CD14-positive monocyte (primary cell): ENCODE data around the gene CYTH1. TPM values are rescaled to one million over a fixed set of nuclear protein-coding genes. Genes with fewer than 3 reads are reported as not detected.

Experiments used
- DNase-seq, 3 donors: peaks; one replicate each; pipeline ENCODE4 v3.0.0-alpha.2; 2011 to 2022
- H2AFZ ChIP-seq: 2 replicates; pipeline ENCODE4 v1.6.0; 2012; ENCODE audit warnings: mild to moderate bottlenecking, low read depth, low read length, inconsistent platforms; ENCODE audit not compliant: insufficient read depth, poor library complexity, severe bottlenecking
- H3K27ac ChIP-seq, 2 donors: 1 replicate in 1 of 2; 2 replicates in 1 of 2; pipeline ENCODE4 v1.5.1; 2012 to 2013; ENCODE audit warnings: low read length in 2 of 2, control low read depth in 1 of 2, inconsistent platforms in 1 of 2, low read depth in 1 of 2, mild to moderate bottlenecking in 1 of 2
- H3K27me3 ChIP-seq, 2 donors: one replicate each; pipeline versions ENCODE4 v1.6.0 to v1.6.1; 2011 to 2013; ENCODE audit warnings: low read length in 2 of 2; ENCODE audit not compliant: control insufficient read depth in 2 of 2, insufficient read depth in 2 of 2
- H3K36me3 ChIP-seq, 2 donors: replicated peaks in 1 of 2; 1 replicate in 1 of 2; 2 replicates in 1 of 2; pipeline versions ENCODE4 v1.5.1 to v1.6.1; 2012 to 2013; ENCODE audit warnings: low read length in 2 of 2, control low read depth in 1 of 2, inconsistent platforms in 1 of 2, mild to moderate bottlenecking in 1 of 2; ENCODE audit not compliant: insufficient read depth in 2 of 2, control insufficient read depth in 1 of 2
- H3K4me1 ChIP-seq, 2 donors: 1 replicate in 1 of 2; 2 replicates in 1 of 2; pipeline versions ENCODE4 v1.5.1 to v1.6.1; 2012 to 2013; ENCODE audit warnings: low read length in 2 of 2, control low read depth in 1 of 2, inconsistent platforms in 1 of 2, mild to moderate bottlenecking in 1 of 2, moderate library complexity in 1 of 2; ENCODE audit not compliant: insufficient read depth in 2 of 2, control insufficient read depth in 1 of 2
- H3K4me2 ChIP-seq: replicated peaks from 2 replicates; pipeline ENCODE3; 2012; ENCODE audit warnings: low read length, moderate library complexity, mild to moderate bottlenecking; ENCODE audit not compliant: poor library complexity, severe bottlenecking; ENCODE audit errors: extremely low read depth
- H3K4me3 ChIP-seq, 3 experiments: fragments of 200-600 bp in 1 of 3; sonication (generic) in 1 of 3; replicated peaks in 1 of 3; 1 replicate in 2 of 3; 2 replicates in 1 of 3; pipeline ENCODE4 v1.5.1; 2011 to 2013; ENCODE audit warnings: low read length in 3 of 3, mild to moderate bottlenecking in 3 of 3, control low read depth in 2 of 3, low read depth in 2 of 3, inconsistent platforms in 1 of 3, moderate library complexity in 1 of 3
- H3K79me2 ChIP-seq: 2 replicates; pipeline ENCODE4 v1.6.0; 2012; ENCODE audit warnings: mild to moderate bottlenecking, control low read depth, inconsistent platforms, low read length, moderate library complexity; ENCODE audit not compliant: insufficient read depth
- H3K9ac ChIP-seq: 2 replicates; pipeline ENCODE4 v1.6.0; 2017; ENCODE audit warnings: low read length, mild to moderate bottlenecking; ENCODE audit not compliant: insufficient read depth, poor library complexity, severe bottlenecking
- H3K9me3 ChIP-seq, 2 donors: replicated peaks in 1 of 2; 1 replicate in 1 of 2; 2 replicates in 1 of 2; pipeline versions ENCODE4 v1.5.1 to v1.6.1; 2012 to 2013; ENCODE audit warnings: low read length in 2 of 2, control low read depth in 1 of 2; ENCODE audit not compliant: control insufficient read depth in 1 of 2, insufficient read depth in 1 of 2
- H4K20me1 ChIP-seq: 2 replicates; pipeline ENCODE4 v1.6.0; 2012; ENCODE audit warnings: mild to moderate bottlenecking, low read length, control low read depth, moderate library complexity; ENCODE audit not compliant: insufficient read depth
- H3K27ac Mint-ChIP-seq, 7 donors: one replicate each; pipeline ENCODE4 v1.8.0; 2020; ENCODE audit warnings: mild to moderate bottlenecking in 7 of 7, mixed read lengths in 7 of 7, moderate library complexity in 6 of 7, inconsistent platforms in 2 of 7
- H3K27me3 Mint-ChIP-seq, 3 donors: one replicate each; pipeline ENCODE4 v1.8.0; 2021 to 2022; ENCODE audit warnings: low read depth in 3 of 3, mild to moderate bottlenecking in 3 of 3, mixed read lengths in 3 of 3, moderate library complexity in 3 of 3, inconsistent platforms in 1 of 3
- H3K36me3 Mint-ChIP-seq, 2 donors: one replicate each; pipeline ENCODE4 v1.8.0; 2020; ENCODE audit warnings: mixed read lengths in 2 of 2, inconsistent platforms in 1 of 2, mild to moderate bottlenecking in 1 of 2
- H3K4me1 Mint-ChIP-seq: one replicate; pipeline ENCODE4 v1.8.0; 2020; ENCODE audit warnings: mild to moderate bottlenecking, mixed read lengths
- H3K4me3 Mint-ChIP-seq, 2 donors: one replicate each; pipeline ENCODE4 v1.8.0; 2020; ENCODE audit warnings: mild to moderate bottlenecking in 2 of 2, mixed read lengths in 2 of 2, moderate library complexity in 1 of 2
- H3K9me3 Mint-ChIP-seq, 7 donors: one replicate each; pipeline ENCODE4 v1.8.0; 2020 to 2022; ENCODE audit warnings: mixed read lengths in 7 of 7, mild to moderate bottlenecking in 6 of 7, moderate library complexity in 6 of 7, inconsistent platforms in 2 of 7
- CTCF ChIP-seq: fragments of 200-600 bp; IDR thresholded peaks from one replicate; pipeline ENCODE4 v1.8.0; 2022; ENCODE audit warnings: antibody characterized with exemption, mild to moderate bottlenecking
- WGBS: methylation state at CpG from one replicate; pipeline ENCODE4 v1.1.5; 2013; ENCODE audit warnings: missing lambda C conversion rate; ENCODE audit not compliant: insufficient coverage; 5-methylcytosine and 5-hydroxymethylcytosine counted together
- intact Hi-C, 2 donors: fragments of 100-400 bp; cut with micrococcal nuclease; formaldehyde crosslinking; loops; one replicate each; pipeline versions ENCODE4 v1.15.0 to v1.15.1; 2023
- polyA plus RNA-seq, 3 donors: library from polyadenylated mRNA; depleted of rRNA in 1 of 3; unstranded in 2 of 3; stranded (reverse) in 1 of 3; fragments of 300-500 nt in 2 of 3; fragments of >200 nt in 1 of 3; fragmentation: Illumina TruSeq in 2 of 3; gene quantifications; 1 replicate in 2 of 3; 2 replicates in 1 of 3; pipeline ENCODE4 v1.2.3, GENCODE V29; 2012 to 2021

CYTH1 gene
- polyA plus RNA-seq, 3 donors = 68.6 to 211 (median 80.9) TPM

GRCh38 chr17:78812855-78813254, 30.8 kb upstream of the CYTH1 start:
- intact Hi-C loops = no loop called here
- Mint-ChIP-seq H3K27me3 (peaks cover 0 to 2% (median 1%) of the 10 kb centered on the region in 3 donors), H3K27ac (peak overlapping the region in 1 of 7 donors; percentile 62), H3K4me3 (no peak overlapping the region), H3K36me3 (peaks cover 85 to 97% of the 10 kb centered on the region in 2 donors), H3K9me3 (no peaks in the 10 kb centered on the region), H3K4me1 (no peaks in the 10 kb centered on the region)
- TF ChIP-seq CTCF = no peak
- Histone ChIP-seq H3K36me3 (peaks cover 84 to 100% of the 10 kb centered on the region in 2 donors), H3K9ac (no peak overlapping the region), H3K9me3 (no peaks in the 10 kb centered on the region), H3K4me3 (no peak overlapping the region), H3K4me1 (no peaks in the 10 kb centered on the region), H3K27ac (no peak overlapping the region), H3K79me2 (no peaks in the 10 kb centered on the region), H4K20me1 (no peaks in the 10 kb centered on the region), H3K27me3 (no peaks in the 10 kb centered on the region), H3K4me2 (no peak overlapping the region), H2AFZ (no peak overlapping the region)
- DNase-seq = no peak
- WGBS = no CpG with 5 or more reads among the region's 8 CpGs

- peaks cover 15 to 18% of the 10 kb centered on the region in 2 donors for H3K4me1 ChIP-seq
- intact Hi-C loops = no loop called here
- no peak overlapping the region for H3K4me3 ChIP-seq
- Mint-ChIP-seq H3K36me3 (peaks cover 86 to 93% of the 10 kb centered on the region in 2 donors), H3K4me1 (peaks cover 31% of the 10 kb centered on the region), H3K9me3 (no peaks in the 10 kb centered on the region), H3K27me3 (peaks cover 0 to 5% (median 3%) of the 10 kb centered on the region in 3 donors), H3K27ac (peak overlapping the region in 1 of 7 donors; percentile 80), H3K4me3 (no peak overlapping the region)
- H4K20me1 ChIP-seq = no peaks in the 10 kb centered on the region
- no peak overlapping the region for H3K9ac ChIP-seq
- H3K9me3 ChIP-seq = no peaks in the 10 kb centered on the region
- TF ChIP-seq CTCF = no peak
- no peaks in the 10 kb centered on the region for H3K79me2 ChIP-seq
- H3K27ac ChIP-seq = no peak overlapping the region
- peaks cover 72 to 86% of the 10 kb centered on the region in 2 donors for H3K36me3 ChIP-seq
- WGBS = no CpG with 5 or more reads among the region's 4 CpGs
- DNase-seq = no peak
- H3K4me2 ChIP-seq = no peak overlapping the region
- no peaks in the 10 kb centered on the region for H3K27me3 ChIP-seq
- no peak overlapping the region for H2AFZ ChIP-seq
Measured at GRCh38 chr17:78808163-78808562, 26.1 kb upstream of the CYTH1 start.
